Measurements from ENCODE around the gene CSNK1G2.

The CSNK1G2 gene

DNA sequence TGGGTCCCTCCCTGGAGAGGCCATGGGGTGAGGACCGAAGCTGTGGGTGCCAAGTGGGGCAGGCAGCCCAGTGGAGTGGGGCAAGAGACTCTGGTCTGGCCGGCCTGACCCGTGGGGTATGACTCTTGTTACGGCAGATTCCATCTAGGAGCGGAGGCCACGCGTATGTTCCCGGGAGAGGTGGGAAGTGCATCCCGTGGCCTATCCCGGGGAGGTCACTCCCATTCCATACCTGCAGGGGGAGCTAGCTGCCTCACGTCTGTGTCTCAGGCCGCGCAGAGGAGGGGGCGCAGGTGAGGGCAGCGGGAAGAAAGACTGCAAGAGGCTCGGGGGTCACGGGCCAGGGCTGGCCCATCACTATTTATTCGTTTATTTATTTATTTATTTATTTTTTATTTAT is 4.9 kb downstream of the CSNK1G2 start:
- DNase-seq = no peak

- DNase-seq = no peak
Observed at GRCh38 chr19:1947651-1948209, 6.8 kb downstream of the CSNK1G2 start.

GRCh38 chr19:1949304-1950101 is 8.5 kb downstream of the CSNK1G2 start:
- no peak for DNase-seq

DNA sequence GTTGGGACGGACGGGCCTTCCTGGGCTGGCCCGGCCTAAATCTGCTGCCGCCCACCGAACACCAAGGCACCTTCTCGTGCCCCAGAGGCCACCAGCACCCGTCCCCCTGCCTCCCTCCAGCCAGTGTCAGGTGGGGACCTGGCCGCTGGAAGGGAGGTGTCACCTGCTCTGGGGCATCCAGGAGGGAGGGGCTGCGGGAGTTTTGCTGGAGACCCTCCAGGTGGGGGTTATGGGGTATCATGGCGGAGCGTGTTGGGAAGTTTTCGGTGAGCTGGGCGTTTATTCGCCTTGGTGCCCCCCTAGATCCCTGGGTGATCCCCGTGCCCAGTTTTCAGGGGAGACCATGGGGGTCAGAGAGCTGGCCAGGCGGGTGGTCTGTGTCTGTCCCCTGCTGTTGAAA is 9.7 kb downstream of the CSNK1G2 start:
- DNase-seq = no peak

GRCh38 chr19:1952635-1953034 is 11.7 kb downstream of the CSNK1G2 start:
- DNase-seq = no peak

DNA sequence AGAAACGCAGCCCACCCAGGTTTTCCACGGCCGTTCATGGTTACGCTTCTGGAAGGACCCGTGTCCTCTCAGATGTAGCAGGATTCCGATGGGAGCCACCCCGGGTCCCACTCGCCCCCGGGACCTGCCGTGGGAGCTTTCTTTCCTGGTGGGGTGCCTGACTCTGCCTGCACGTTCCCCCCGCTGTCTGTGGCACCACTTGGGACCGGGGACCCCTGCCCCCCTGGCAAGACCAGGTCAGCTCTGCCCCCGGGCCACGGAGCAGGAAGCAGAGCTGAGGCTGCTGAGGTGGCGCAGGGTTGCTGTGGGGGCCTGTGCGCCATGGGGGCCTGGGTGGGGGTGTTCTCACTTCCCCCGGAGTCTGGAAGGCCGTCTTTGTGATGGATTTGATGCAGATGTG is 12.1 kb downstream of the CSNK1G2 start:
- DNase-seq = no peak

DNA sequence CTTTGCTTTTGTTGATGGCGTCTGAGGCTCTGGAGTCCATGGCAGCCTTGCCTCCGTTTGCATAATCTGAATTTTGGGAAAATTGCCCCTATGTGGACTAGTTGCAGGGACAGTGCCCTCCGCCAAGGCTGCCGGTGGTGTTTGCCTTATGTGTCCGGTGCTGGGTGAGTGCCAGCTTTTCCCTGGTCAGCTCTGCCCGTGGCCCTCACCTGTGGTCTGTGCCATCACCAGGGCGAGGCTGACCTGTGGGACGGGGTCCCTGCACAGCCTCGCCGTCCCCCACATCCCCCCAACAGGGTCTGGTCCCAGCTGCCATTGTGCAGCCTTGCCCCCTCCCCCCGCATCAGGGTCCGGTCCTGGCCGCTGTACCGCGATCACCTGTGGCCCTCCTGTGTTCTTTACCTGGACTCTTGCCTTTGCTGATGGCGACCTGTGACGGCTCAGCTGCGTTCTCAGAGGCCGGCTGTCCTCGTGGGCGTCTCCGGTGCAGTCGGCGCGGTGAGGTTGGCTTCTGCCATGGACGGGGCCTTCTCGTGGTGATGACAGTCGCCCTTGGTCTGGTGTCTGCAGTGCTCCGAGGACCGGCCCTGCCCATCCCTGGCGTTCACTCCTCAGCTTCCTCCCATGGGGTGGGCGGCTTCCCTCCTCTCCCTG is 12.6 kb downstream of the CSNK1G2 start:
- no peak for DNase-seq

- no peak for DNase-seq
Observed at GRCh38 chr19:1954532-1954933, 13.6 kb downstream of the CSNK1G2 start.

- no peak for DNase-seq
Observed at GRCh38 chr19:1955171-1956121, 14.5 kb downstream of the CSNK1G2 start.

DNA sequence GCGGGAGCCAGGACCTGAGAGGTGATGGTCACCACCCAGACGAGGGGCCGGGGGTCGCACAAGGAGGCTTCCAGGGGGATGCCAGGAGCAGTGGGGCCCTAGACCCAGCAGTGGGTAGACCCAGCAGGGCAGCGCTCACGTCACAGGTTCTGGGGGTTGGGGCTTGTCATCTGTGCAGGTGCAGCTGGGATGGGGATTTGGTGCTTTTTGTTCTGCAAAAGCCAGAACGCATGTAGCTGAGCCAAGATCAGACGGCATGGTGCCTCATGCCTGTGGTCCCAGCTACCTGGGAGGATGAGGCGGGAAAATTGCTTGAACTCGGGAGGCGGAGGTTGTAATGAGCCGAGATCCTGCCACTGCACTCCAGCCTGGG is 15.1 kb downstream of the CSNK1G2 start:
- no peak for DNase-seq

- DNase-seq = no peak
Observed at GRCh38 chr19:1956868-1957492, 16.0 kb downstream of the CSNK1G2 start.

GRCh38 chr19:1957562-1958248 is 16.7 kb downstream of the CSNK1G2 start:
- no peak for DNase-seq

DNA sequence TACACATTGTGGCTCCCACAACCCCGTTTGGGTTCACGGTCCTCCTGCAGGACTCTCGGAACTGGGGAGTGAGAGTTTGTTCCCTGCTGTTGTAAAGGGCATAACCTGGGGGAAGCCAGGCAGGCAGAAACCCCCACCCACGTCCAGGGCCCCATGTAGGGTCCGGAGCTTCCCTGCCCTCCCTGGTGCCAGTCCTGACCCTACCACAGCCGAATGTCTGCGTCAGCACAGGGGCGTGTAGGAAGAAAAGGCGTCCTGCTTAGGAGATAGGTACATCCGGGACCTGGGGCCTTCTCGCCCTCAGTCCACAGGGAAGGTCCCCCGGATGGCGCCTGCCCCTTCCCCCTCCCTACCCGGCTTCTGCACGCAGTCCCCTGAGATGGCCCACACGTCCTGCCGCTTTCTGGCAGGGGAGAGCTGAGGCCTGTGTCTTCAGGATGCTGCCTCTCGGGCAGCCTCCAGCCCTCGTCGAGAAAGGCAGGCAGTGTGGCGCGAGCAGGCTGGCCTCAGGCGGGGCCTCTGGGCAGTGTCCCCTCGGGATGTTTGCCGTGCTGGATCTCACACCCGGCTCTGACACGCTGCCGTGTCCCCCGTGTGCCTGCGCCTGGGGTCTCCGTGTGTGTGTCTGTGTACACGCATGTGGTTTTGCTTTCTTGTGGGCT is 19.1 kb downstream of the CSNK1G2 start:
- DNase-seq = no peak

DNA sequence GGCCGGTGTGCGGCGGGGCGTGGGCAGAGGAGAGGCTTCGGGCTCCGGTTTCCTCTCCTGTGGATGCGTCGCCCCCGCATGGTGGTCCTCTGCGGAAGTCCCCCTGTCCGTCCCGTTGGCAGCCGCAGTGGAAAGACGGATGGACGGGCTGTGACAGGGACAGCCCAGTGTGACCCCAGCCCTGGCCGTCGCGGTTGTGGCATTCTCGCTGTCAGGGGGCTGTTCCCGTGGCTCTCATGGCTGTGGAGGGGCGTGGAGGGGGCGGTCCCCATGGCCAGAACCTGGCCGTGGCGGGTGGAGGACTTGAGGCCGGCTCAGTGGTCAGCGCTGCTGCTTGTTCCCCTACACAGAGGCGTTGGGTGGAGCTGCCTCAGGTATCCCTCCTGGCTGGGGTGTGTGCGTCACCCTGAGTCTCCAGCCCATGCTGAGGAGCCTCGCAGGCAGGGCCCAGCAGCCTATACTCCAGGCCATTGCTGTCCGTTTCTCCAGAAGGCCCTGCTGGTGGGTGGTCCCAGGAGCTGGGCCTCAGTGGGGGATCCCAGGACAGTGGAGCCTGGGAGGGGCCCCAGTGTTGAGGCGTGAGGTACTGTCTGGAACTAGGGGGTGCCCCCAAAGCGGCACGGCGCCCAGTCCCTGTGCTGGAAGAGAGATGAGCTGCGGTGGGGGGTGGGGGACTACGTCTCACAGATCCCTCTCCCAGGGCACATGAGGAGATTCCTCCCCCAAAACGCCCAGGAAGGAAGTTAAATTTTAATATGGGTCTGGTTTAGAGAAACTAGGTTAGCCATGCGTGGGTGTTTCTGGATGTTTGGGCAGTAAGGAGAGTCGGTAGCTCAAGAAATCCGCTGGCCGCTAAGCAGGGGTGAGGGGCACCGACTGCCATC is 20.3 kb downstream of the CSNK1G2 start:
- no peak for DNase-seq

DNA sequence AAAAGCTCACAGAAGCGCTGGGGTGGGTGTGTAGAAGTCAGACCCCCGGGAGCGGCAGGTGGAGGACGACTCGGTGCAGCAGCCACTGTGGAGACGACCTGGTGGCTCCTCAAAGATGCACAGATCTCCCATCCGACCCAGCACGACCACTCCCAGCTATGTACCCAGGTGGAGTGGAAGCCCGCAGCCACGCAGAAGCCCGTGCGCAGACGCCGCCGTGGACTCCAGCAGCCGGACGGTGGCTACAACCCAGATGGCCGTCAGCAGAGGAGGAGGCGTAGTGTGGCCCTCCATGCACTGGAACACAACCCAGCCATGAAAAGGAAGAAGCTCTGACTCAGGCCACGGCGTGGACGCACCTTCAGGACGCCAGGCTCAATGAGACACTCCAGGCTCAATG is 21.7 kb downstream of the CSNK1G2 start:
- no peak for DNase-seq

DNA sequence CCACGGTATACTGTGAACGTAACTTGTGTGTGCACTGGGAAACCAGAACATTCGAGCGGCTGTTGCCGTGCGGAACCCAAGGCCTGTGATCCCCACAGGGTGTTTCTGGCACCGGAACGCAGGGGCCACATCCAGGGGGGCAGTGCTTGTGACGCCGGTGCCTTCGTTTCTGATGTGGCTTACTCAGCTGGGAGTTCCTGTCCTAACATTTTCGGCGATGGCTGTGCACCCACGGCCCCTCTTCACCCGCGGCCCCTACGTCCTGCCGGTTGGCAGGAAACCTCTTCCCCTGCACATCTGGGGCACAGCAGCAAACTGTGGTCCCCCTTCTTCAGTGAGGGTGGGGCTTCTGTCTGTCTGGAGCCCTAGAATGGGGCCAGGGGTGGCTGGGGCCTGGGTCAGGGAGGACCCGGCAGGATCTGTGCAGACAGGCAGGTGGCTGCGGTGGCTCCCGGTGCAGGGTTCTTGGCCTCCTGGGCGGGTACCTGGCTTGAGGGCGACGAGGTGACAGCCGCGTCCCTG is 26.2 kb downstream of the CSNK1G2 start:
- DNase-seq = no peak

- DNase-seq = no peak
Observed at GRCh38 chr19:1968279-1969175, 27.6 kb downstream of the CSNK1G2 start.

- DNase-seq = no peak
Observed at GRCh38 chr19:1969176-1970002, 28.4 kb downstream of the CSNK1G2 start.
